Brain microvascular endothelial cell (primary cell): Measurements from ENCODE around the gene ARHGDIG.
A peak's percentile ranks its signal among the peaks of the same experiment; 100 is the strongest.

Source experiments
- DNase-seq: peaks from one replicate; pipeline ENCODE4 v3.0.0-alpha.2; 2020
- H3K27ac ChIP-seq: fragments of 250-450 bp; sonication (Bioruptor Pico); 2 replicates; pipeline ENCODE4 v1.5.1; 2020; ENCODE audit warnings: mild to moderate bottlenecking, moderate library complexity
- H3K27me3 ChIP-seq: fragments of 250-450 bp; sonication (Bioruptor Pico); replicated peaks from 2 replicates; pipeline ENCODE4 v1.5.1; 2020; ENCODE audit warnings: mild to moderate bottlenecking
- H3K36me3 ChIP-seq: fragments of 250-450 bp; sonication (Bioruptor Pico); replicated peaks from 2 replicates; pipeline ENCODE4 v1.5.1; 2020; ENCODE audit warnings: mild to moderate bottlenecking
- H3K4me3 ChIP-seq: 2 replicates; pipeline ENCODE4 v1.5.1; 2011; ENCODE audit warnings: low read depth, mild to moderate bottlenecking, control low read depth, low read length, moderate library complexity
- in situ Hi-C: cut with HindIII; loops from 2 replicates; pipeline ENCODE4 v1.10.0; 2017; ENCODE audit warnings: low sequenced_read_pairs, low pct_ligation_motif_present
- TF ChIP-seq, protein P1 (sequence below): IDR thresholded peaks from 2 replicates; pipeline ENCODE4 v1.5.1; 2011; ENCODE audit warnings: low read depth, mild to moderate bottlenecking, moderate library complexity, low read length, control low read depth, inconsistent platforms; ENCODE audit errors: missing control alignments

The ARHGDIG gene

DNA sequence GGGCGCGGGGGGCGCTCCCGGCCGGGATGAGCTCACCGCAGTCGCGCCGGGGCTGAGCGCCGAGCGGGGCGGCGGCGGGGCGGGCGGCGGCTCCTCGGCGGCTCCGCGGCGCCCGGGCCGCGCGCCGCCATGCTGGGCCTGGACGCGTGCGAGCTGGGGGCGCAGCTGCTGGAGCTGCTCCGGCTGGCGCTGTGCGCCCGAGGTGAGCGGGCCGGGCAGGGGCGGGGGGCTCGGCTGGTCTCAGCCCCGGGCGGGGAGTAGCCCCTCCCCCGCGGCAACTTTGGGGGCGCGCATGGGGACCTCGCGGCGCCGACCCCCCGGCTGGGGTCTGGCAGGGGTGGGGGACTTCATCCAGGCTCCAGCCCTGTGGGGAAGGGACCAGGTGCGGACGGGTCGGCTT is at the start of gene ARHGDIG:
Gene ARHGDIG, plus strand, starts transcription at position 40 of the 400 bp plus-strand sequence. Its CDS starts 90 bp downstream, at position 130.
- TF ChIP-seq, protein P1, sequence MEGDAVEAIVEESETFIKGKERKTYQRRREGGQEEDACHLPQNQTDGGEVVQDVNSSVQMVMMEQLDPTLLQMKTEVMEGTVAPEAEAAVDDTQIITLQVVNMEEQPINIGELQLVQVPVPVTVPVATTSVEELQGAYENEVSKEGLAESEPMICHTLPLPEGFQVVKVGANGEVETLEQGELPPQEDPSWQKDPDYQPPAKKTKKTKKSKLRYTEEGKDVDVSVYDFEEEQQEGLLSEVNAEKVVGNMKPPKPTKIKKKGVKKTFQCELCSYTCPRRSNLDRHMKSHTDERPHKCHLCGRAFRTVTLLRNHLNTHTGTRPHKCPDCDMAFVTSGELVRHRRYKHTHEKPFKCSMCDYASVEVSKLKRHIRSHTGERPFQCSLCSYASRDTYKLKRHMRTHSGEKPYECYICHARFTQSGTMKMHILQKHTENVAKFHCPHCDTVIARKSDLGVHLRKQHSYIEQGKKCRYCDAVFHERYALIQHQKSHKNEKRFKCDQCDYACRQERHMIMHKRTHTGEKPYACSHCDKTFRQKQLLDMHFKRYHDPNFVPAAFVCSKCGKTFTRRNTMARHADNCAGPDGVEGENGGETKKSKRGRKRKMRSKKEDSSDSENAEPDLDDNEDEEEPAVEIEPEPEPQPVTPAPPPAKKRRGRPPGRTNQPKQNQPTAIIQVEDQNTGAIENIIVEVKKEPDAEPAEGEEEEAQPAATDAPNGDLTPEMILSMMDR: no peak
- peaks cover 13% of the 10 kb centered on the region for H3K27me3 ChIP-seq
- in situ Hi-C loops: no loop called here
- no peak for DNase-seq
- H3K36me3 ChIP-seq: no peaks in the 10 kb centered on the region
- peak within 1 kb of the TSS; percentile 1 for H3K4me3 ChIP-seq
- H3K27ac ChIP-seq: no peak within 1 kb of the TSS

DNA sequence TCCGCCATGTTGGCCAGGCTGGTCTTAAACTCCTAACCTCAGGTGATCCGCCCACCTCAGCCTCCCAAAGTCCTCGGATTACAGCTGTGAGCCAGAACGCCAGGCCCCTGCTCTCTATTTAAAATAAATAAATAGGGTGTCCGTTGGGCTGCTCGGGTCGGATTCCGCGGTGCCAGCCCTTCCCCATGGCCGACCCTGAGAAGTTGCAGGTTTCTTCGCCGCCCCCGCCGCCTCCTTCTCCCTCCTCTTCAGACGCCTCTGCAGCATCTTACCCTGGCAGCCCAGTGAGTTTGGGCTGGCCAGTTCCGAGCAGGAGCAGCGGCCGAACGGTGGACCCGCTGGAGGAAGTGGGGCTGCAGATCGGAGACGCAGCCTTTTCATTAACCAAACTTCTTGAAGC is 49.4 kb upstream of the ARHGDIG start:
- Histone ChIP-seq H3K4me3 (no peak overlapping the region), H3K27me3 (no peaks in the 10 kb centered on the region), H3K27ac (no peak overlapping the region), H3K36me3 (peaks cover 16% of the 10 kb centered on the region)
- DNase-seq: no peak
- TF ChIP-seq, protein P1: no peak
- in situ Hi-C loops: no loop called here

DNA sequence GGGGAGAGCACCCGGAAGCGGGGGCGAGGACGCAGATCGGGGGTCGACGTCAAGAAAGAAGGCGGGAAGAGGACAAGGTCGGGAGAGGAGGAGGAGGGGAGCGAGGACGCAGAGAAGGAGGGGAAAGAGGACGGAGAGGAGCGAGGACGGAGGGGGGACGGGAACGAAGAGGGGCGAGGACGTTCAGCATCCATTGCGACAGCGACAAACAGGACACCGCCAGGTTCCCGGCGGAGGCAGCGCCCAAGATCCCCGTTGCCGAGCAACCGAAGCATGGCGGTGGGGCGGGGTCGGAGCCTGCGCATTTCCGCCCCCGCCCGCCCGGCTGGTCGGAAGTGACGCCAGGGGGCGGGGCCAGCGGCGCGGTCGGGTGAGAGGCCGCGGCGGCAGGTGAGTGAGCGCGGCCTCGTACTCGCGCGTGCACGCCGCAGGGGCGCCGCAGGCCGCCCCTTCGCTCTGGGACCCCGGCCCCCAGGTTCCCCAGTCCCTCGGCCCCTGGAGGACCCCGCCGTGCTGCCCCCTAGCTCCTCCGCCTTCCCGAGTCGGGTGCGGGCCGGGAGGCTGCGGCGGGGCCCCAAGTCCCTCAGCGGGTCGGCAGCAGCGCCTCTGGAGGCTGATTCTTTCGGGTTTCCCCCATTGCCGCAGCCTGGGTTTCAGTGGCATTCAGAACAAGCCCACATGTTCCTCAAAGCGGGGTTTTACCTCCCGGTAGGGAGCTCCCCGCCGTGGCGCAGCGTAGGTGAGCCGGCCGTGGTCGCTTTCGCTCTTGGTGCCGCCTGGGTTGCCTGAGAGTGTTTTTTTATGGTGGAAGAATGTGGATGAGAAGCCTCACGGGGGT is 45.7 kb upstream of the ARHGDIG start, which contains the start of gene FAM234A:
Gene FAM234A, plus strand, starts transcription at position 354 of the 838 bp plus-strand sequence. CDS start 19,593 bp downstream, outside the sequence.
- Histone ChIP-seq H3K27ac (peak within 1 kb of the TSS; percentile 98), H3K4me3 (peak within 1 kb of the TSS; percentile 90), H3K27me3 (no peaks in the 10 kb centered on the region), H3K36me3 (no peaks in the 10 kb centered on the region)
- DNase-seq: peak; percentile 81
- in situ Hi-C loops: no loop called here
- TF ChIP-seq, protein P1: peak; percentile 55

DNA sequence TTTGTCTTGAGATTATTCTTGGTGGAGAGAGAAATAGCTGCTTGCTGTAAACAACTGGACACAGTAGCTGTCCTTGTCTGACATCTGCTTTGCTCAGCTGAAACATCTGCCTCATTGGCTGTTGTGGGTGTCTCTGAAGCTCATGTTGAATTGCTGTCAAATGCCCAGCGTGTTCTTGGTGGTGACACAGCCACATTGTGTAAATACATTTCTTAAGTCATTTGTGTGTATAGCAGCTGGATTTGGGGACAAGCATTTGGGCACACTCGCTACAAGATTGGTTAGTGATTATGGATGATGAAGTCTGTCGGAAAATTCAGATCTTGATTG is 40.5 kb upstream of the ARHGDIG start:
- no peaks in the 10 kb centered on the region for H3K36me3 ChIP-seq
- no peak for DNase-seq
- H3K4me3 ChIP-seq: no peak overlapping the region
- no peak overlapping the region for H3K27ac ChIP-seq
- in situ Hi-C loops: no loop called here
- no peaks in the 10 kb centered on the region for H3K27me3 ChIP-seq
- TF ChIP-seq, protein P1: no peak

DNA sequence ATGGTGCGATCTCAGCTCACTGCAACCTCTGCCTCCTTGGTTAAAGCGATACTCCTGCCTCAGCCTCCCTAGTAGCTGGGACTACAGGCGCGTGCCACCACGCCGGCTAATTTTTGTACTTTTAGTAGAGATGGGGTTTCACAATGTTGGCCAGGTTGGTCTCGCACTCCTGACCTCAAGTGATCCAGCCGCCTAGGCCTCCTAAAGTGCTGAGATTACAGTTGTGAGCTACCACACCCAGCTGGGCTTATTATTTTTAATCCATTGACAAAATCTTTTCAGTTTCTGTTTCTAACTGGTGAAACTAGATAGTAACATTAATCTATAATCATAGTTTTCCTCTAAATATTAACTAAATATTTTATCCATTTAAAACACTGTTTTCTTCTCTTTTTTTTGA is 39.8 kb upstream of the ARHGDIG start:
- no peak overlapping the region for H3K27ac ChIP-seq
- TF ChIP-seq, protein P1: no peak
- no peaks in the 10 kb centered on the region for H3K27me3 ChIP-seq
- H3K4me3 ChIP-seq: no peak overlapping the region
- no peak for DNase-seq
- in situ Hi-C loops: no loop called here
- H3K36me3 ChIP-seq: no peaks in the 10 kb centered on the region
